Fibroblast of villous mesenchyme (primary cell): Measurements from ENCODE around the gene SENP2. TPM values are rescaled to one million over a fixed set of nuclear protein-coding genes. Genes with fewer than 3 reads are reported as not detected.

ENCODE experiments used
- DNase-seq: peaks from one replicate; pipeline ENCODE4 v3.0.0-alpha.2; 2010; ENCODE audit warnings: low read depth
- H3K4me3 ChIP-seq: 2 replicates; pipeline ENCODE4 v1.5.1; 2011; ENCODE audit warnings: low read depth, mild to moderate bottlenecking, low read length
- CTCF ChIP-seq: IDR thresholded peaks from 2 replicates; pipeline ENCODE4 v1.5.1; 2012; ENCODE audit warnings: low read depth, mild to moderate bottlenecking, low read length; ENCODE audit not compliant: insufficient read depth
- total RNA-seq: library from RNA; depleted of rRNA; stranded (reverse); fragments of >200 nt; gene quantifications from 2 replicates; pipeline ENCODE4 v1.2.3, GENCODE V29; 2012

The SENP2 gene
- total RNA-seq, 1 donor, result 29.4 TPM

- TF ChIP-seq CTCF, result no peak
- DNase-seq, result no peak
- H3K4me3 ChIP-seq, result no peak overlapping the region
These were observed 59.7 kb downstream of the SENP2 start for GRCh38 chr3:185645596-185646381.

GRCh38 chr3:185646382-185647133, 60.5 kb downstream of the SENP2 start:
- no peak overlapping the region for H3K4me3 ChIP-seq
- TF ChIP-seq CTCF, result no peak
- DNase-seq, result no peak

GRCh38 chr3:185647134-185647879, 61.2 kb downstream of the SENP2 start:
- no peak for TF ChIP-seq CTCF
- H3K4me3 ChIP-seq, result no peak overlapping the region
- DNase-seq, result no peak

- H3K4me3 ChIP-seq, result no peak overlapping the region
- no peak for DNase-seq
- no peak for TF ChIP-seq CTCF
These were observed 61.8 kb downstream of the SENP2 start for GRCh38 chr3:185647880-185648210.

- DNase-seq, result no peak
- no peak for TF ChIP-seq CTCF
- H3K4me3 ChIP-seq, result no peak overlapping the region
These were observed 62.3 kb downstream of the SENP2 start for GRCh38 chr3:185648396-185648795.

- no peak for TF ChIP-seq CTCF
- no peak for DNase-seq
- no peak overlapping the region for H3K4me3 ChIP-seq
These were observed 63.3 kb downstream of the SENP2 start for GRCh38 chr3:185649414-185649813.
